VCaP (cell line): ENCODE measurements around the gene TMEM63C.

Experiments used
- H3K27ac ChIP-seq: fragments of 450-650 bp; 2 replicates; pipeline ENCODE4 v1.5.1; 2017
- CTCF ChIP-seq: fragments of 450-650 bp; conservative IDR thresholded peaks from 2 replicates; pipeline ENCODE4 v1.5.1; 2017; ENCODE audit warnings: mild to moderate bottlenecking, moderate library complexity

Gene TMEM63C

GRCh38 chr14:77189479-77189878 is 7.9 kb downstream of the TMEM63C start:
- TF ChIP-seq CTCF = no peak
- H3K27ac ChIP-seq = no peak overlapping the region

DNA sequence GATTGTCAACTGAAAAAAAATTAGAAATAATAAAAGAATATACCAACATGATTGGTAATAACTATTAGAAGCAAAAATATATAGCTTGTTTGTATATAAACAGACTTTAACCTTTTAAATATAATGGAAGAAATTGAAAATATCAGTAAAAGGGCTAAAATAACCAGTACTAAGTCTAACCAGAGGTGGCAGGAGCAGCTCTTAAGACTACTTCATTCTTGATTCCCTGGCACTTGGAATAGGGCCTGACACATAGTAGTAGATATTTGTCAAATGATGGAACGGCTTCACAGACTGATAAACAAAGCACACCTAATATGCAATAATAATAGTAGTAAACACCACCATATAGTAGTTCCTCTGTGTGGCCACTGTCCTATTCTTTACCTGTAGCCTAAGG is 9.4 kb downstream of the TMEM63C start:
- TF ChIP-seq CTCF = 0 out of 2 replicates have a peak, but pooled peaks have one; percentile 12

GRCh38 chr14:77194706-77195105 is 13.1 kb downstream of the TMEM63C start:
- no peak for TF ChIP-seq CTCF
- no peak overlapping the region for H3K27ac ChIP-seq

More for the DNA sequence above, 9.4 kb downstream of the TMEM63C start:
- no peak overlapping the region for H3K27ac ChIP-seq

DNA sequence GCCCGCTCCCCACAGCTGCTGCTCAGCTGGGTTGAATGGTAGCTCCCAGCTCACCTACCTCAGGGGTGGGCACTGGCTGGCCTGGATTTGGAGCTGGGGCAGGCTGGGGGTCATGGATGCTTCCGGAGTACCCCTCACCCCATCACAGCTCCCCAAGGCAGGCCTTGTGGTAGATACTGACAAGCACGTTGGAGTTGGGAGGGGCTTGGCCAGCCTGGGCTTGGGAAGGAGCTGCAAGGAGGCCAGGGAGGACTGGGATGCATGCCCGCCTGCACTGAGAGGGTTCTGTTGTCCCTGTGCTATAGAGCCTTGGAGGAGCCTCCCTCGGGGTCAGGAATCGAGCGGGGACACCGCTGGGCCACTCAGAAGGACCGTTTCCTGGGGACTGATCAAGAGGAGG is 14.2 kb downstream of the TMEM63C start:
- H3K27ac ChIP-seq = no peak overlapping the region
- no peak for TF ChIP-seq CTCF

DNA sequence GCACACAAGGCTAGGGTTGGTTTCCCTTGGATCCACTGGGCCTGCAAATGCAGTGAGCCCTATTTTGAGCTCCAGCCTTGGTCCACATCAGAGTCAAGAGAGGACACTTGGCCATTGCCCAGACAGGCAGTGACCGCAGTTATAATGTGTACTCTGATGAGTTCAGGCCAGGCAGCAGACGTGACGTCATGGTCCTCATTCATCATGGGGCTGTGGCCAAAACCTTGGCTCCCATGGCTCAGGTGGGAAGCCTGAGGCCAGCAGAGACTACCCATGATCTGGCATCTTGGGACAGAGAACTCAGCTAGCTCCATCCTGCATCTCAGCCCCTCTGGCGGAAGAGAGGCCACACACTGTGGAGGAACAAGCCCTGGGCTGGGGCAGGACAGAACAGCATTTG is 16.4 kb downstream of the TMEM63C start:
- TF ChIP-seq CTCF = no peak
- no peak overlapping the region for H3K27ac ChIP-seq

GRCh38 chr14:77198561-77198960 is 17.0 kb downstream of the TMEM63C start:
- no peak overlapping the region for H3K27ac ChIP-seq
- TF ChIP-seq CTCF = no peak

- no peak for TF ChIP-seq CTCF
- H3K27ac ChIP-seq = no peak overlapping the region
These were observed 18.0 kb downstream of the TMEM63C start for GRCh38 chr14:77199590-77199989.
